ENCODE data around the gene YAP1.
A peak's percentile ranks its signal among the peaks of the same experiment; 100 is the strongest.

The YAP1 gene
- long read RNA-seq, partial matches to known transcripts = 0 of 1 reads
- long read RNA-seq, other reads (novel, unspliced or antisense) = 1 of 1 reads

DNA sequence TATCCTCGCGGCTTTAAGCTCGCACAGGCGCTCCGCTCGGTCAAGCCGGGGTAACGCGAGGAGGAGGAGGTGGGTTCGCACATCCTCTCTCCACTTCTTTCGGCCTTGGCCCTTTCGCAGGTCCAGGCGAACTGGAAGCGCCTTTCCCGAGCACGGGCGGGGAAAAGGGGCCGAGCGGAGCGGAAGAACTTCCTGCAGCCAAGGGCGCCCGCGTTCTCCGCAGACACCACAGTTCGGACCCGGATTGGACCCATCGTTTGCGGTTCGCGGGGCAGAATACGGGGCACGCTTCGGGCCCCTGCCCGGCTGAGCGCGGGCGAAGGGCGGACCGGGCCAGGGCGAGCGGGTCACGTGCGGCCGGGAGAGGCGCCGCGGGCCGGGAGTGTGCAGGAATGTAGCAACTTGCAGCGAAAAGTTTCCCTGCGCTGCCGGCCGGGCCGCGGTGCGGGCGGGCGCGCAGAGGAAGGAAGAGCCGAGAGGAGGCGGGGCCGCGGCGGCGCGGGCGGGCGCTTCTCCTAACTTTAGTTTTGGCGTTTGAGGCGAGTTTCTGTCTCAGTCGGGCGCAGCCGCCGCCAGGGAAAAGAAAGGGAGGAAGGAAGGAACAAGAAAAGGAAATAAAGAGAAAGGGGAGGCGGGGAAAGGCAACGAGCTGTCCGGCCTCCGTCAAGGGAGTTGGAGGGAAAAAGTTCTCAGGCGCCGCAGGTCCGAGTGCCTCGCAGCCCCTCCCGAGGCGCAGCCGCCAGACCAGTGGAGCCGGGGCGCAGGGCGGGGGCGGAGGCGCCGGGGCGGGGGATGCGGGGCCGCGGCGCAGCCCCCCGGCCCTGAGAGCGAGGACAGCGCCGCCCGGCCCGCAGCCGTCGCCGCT is at the start of gene YAP1:
TSS of gene YAP1 (plus strand) at position 552 of the 865 bp plus-strand sequence. CDS start 402 bp downstream, outside the sequence.
- Histone ChIP-seq H3K27me3 (ENCODE audit: insufficient read depth, poor library complexity, severe bottlenecking) (peaks cover 33% of the 10 kb centered on the region), H3K4me3 (replicated peaks; ENCODE audit: insufficient read depth, low read length) (peak within 1 kb of the TSS; percentile 58), H3K27ac (replicated peaks) (no peak within 1 kb of the TSS)
- TF ChIP-seq SPI1 (IDR thresholded peaks at IDR 0.05; ENCODE audit: borderline replicate concordance, low read depth) = peak; percentile 50; the same call in 1 of the 2 replicates
- TF ChIP-seq, protein P1, sequence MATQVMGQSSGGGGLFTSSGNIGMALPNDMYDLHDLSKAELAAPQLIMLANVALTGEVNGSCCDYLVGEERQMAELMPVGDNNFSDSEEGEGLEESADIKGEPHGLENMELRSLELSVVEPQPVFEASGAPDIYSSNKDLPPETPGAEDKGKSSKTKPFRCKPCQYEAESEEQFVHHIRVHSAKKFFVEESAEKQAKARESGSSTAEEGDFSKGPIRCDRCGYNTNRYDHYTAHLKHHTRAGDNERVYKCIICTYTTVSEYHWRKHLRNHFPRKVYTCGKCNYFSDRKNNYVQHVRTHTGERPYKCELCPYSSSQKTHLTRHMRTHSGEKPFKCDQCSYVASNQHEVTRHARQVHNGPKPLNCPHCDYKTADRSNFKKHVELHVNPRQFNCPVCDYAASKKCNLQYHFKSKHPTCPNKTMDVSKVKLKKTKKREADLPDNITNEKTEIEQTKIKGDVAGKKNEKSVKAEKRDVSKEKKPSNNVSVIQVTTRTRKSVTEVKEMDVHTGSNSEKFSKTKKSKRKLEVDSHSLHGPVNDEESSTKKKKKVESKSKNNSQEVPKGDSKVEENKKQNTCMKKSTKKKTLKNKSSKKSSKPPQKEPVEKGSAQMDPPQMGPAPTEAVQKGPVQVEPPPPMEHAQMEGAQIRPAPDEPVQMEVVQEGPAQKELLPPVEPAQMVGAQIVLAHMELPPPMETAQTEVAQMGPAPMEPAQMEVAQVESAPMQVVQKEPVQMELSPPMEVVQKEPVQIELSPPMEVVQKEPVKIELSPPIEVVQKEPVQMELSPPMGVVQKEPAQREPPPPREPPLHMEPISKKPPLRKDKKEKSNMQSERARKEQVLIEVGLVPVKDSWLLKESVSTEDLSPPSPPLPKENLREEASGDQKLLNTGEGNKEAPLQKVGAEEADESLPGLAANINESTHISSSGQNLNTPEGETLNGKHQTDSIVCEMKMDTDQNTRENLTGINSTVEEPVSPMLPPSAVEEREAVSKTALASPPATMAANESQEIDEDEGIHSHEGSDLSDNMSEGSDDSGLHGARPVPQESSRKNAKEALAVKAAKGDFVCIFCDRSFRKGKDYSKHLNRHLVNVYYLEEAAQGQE (IDR thresholded peaks at IDR 0.05; ENCODE audit: insufficient replicate concordance, low read depth) = no peak
- TF ChIP-seq, protein P2, sequence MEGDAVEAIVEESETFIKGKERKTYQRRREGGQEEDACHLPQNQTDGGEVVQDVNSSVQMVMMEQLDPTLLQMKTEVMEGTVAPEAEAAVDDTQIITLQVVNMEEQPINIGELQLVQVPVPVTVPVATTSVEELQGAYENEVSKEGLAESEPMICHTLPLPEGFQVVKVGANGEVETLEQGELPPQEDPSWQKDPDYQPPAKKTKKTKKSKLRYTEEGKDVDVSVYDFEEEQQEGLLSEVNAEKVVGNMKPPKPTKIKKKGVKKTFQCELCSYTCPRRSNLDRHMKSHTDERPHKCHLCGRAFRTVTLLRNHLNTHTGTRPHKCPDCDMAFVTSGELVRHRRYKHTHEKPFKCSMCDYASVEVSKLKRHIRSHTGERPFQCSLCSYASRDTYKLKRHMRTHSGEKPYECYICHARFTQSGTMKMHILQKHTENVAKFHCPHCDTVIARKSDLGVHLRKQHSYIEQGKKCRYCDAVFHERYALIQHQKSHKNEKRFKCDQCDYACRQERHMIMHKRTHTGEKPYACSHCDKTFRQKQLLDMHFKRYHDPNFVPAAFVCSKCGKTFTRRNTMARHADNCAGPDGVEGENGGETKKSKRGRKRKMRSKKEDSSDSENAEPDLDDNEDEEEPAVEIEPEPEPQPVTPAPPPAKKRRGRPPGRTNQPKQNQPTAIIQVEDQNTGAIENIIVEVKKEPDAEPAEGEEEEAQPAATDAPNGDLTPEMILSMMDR (IDR thresholded peaks at IDR 0.05; ENCODE audit: insufficient read depth, low read length) = no peak
- TF ChIP-seq GABPA (IDR thresholded peaks at IDR 0.05; ENCODE audit: low read depth) = 0 out of 2 replicates have a peak, but pooled peaks have one; percentile 12
- TF ChIP-seq POLR2AphosphoS5 (IDR thresholded peaks at IDR 0.05; ENCODE audit: low read depth) = no peak
- peak; percentile 51 to 57 for DNase-seq (ENCODE audit: low read depth in 1 of 2, low spot score in 1 of 2)

DNA sequence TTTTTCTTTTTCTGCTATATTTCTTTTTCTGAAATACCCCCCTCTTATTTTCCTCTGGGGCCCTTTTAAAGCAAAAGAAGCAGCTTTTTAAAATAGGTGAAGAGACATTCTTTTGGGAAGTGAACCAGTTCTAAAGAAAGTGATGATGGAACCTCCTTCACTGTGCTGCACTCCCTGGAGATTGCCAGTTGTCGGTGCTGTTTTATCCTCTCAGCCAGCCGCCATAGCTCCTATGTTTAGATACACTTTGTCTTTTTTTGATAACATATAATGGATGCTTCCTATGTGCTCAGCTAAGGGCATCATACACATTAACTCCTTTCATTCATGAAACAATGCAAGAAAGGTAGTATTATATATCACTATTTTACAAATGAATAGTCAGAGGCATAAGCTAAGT is 49.0 kb upstream of the YAP1 start:
- no peak for DNase-seq (ENCODE audit: low read depth in 1 of 2, low spot score in 1 of 2)
- Histone ChIP-seq H3K4me3 (replicated peaks; ENCODE audit: insufficient read depth, low read length) (no peak overlapping the region), H3K27ac (replicated peaks) (no peak overlapping the region), H3K27me3 (ENCODE audit: insufficient read depth, poor library complexity, severe bottlenecking) (no peaks in the 10 kb centered on the region)
- TF ChIP-seq GABPA (IDR thresholded peaks at IDR 0.05; ENCODE audit: low read depth) (no peak), SPI1 (IDR thresholded peaks at IDR 0.05; ENCODE audit: borderline replicate concordance, low read depth) (no peak), POLR2AphosphoS5 (IDR thresholded peaks at IDR 0.05; ENCODE audit: low read depth) (no peak)
- TF ChIP-seq, protein P2 (IDR thresholded peaks at IDR 0.05; ENCODE audit: insufficient read depth, low read length) = no peak
- TF ChIP-seq, protein P1 (IDR thresholded peaks at IDR 0.05; ENCODE audit: insufficient replicate concordance, low read depth) = no peak

DNA sequence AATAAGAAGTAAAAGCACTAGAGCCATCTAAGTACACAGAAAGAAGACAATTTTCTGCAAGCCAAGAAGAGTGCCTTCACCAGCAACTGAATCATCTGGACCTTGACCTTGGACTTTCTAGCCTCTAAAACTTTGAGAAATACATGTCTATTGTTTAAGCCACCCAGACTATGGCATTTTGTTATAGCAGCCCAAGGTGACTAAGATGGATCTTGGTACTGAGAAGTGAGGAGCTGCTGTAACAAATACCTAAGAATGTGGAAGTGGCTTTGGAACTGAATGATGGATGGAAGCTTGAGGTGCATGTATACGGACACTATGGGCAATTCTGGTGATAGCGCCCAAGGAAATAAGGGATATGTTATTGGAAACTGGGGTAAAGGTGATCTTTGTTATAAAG is 48.1 kb upstream of the YAP1 start:
- Histone ChIP-seq H3K27me3 (ENCODE audit: insufficient read depth, poor library complexity, severe bottlenecking) (no peaks in the 10 kb centered on the region), H3K27ac (replicated peaks) (no peak overlapping the region), H3K4me3 (replicated peaks; ENCODE audit: insufficient read depth, low read length) (no peak overlapping the region)
- DNase-seq (ENCODE audit: low read depth in 1 of 2, low spot score in 1 of 2) = no peak
- TF ChIP-seq GABPA (IDR thresholded peaks at IDR 0.05; ENCODE audit: low read depth) = no peak
- TF ChIP-seq, protein P2 (IDR thresholded peaks at IDR 0.05; ENCODE audit: insufficient read depth, low read length) = no peak
- no peak for TF ChIP-seq POLR2AphosphoS5 (IDR thresholded peaks at IDR 0.05; ENCODE audit: low read depth)
- TF ChIP-seq, protein P1 (IDR thresholded peaks at IDR 0.05; ENCODE audit: insufficient replicate concordance, low read depth) = no peak
- TF ChIP-seq SPI1 (IDR thresholded peaks at IDR 0.05; ENCODE audit: borderline replicate concordance, low read depth) = no peak

All from HL-60 (cell line).